DOHH2 (cell line): ENCODE measurements around the gene TULP1.

ENCODE experiments used
- H3F3A ChIP-seq: fragments of 200-600 bp; sonication (generic), shearing (Covaris generic); 2 replicates; pipeline ENCODE4 v1.6.0; 2016; ENCODE audit warnings: antibody characterized with exemption, mild to moderate bottlenecking; ENCODE audit not compliant: control insufficient read depth, insufficient read depth
- H3K27ac ChIP-seq: fragments of 200-600 bp; sonication (generic); 2 replicates; pipeline ENCODE4 v1.5.1; 2014; ENCODE audit warnings: low read depth, mild to moderate bottlenecking, low read length, moderate library complexity
- H3K27me3 ChIP-seq: fragments of 200-600 bp; sonication (generic); 2 replicates; pipeline ENCODE4 v1.6.1; 2014; ENCODE audit warnings: mild to moderate bottlenecking, low read length, mixed read lengths; ENCODE audit not compliant: control insufficient read depth
- H3K36me3 ChIP-seq: fragments of 200-600 bp; sonication (generic); 2 replicates; pipeline ENCODE4 v1.6.1; 2014; ENCODE audit warnings: mild to moderate bottlenecking, low read length, moderate library complexity, mixed read lengths; ENCODE audit not compliant: control insufficient read depth
- H3K4me1 ChIP-seq: fragments of 200-600 bp; sonication (generic); 2 replicates; pipeline ENCODE4 v1.6.1; 2014; ENCODE audit warnings: mild to moderate bottlenecking, low read length, mixed read lengths; ENCODE audit not compliant: control insufficient read depth
- H3K4me2 ChIP-seq: fragments of 200-600 bp; sonication (generic); 2 replicates; pipeline ENCODE4 v1.6.0; 2014; ENCODE audit warnings: mild to moderate bottlenecking, low read length, moderate library complexity
- H3K4me3 ChIP-seq: fragments of 200-600 bp; sonication (generic); 2 replicates; pipeline ENCODE4 v1.5.1; 2014; ENCODE audit warnings: mild to moderate bottlenecking, low read length, mixed read lengths
- H3K79me2 ChIP-seq: fragments of 200-600 bp; sonication (generic); 2 replicates; pipeline ENCODE4 v1.6.1; 2014; ENCODE audit warnings: mild to moderate bottlenecking, low read length, mixed read lengths; ENCODE audit not compliant: control insufficient read depth
- H3K9me2 ChIP-seq: fragments of 200-600 bp; sonication (generic); replicated peaks from 2 replicates; pipeline ENCODE4 v1.6.1; 2014; ENCODE audit warnings: mild to moderate bottlenecking, low read length, mixed read lengths; ENCODE audit not compliant: control insufficient read depth
- H3K9me3 ChIP-seq: fragments of 200-600 bp; sonication (generic); 2 replicates; pipeline ENCODE4 v1.6.1; 2014; ENCODE audit warnings: antibody characterized with exemption, low read length, mixed read lengths; ENCODE audit not compliant: control insufficient read depth, insufficient read depth
- H4K20me1 ChIP-seq: fragments of 200-600 bp; sonication (generic); 2 replicates; pipeline ENCODE4 v1.6.0; 2014; ENCODE audit warnings: low read depth, mild to moderate bottlenecking, antibody characterized with exemption, low read length, moderate library complexity; ENCODE audit not compliant: control insufficient read depth, insufficient read depth
- EZH2phosphoT487 ChIP-seq: fragments of 200-600 bp; sonication (generic); IDR thresholded peaks from 2 replicates; pipeline ENCODE4 v1.6.1; 2017; ENCODE audit warnings: borderline replicate concordance, mild to moderate bottlenecking, antibody characterized with exemption, low read length, moderate library complexity, mixed read lengths
- TF ChIP-seq, protein P1 (sequence below): fragments of 200-600 bp; sonication (generic); IDR thresholded peaks from one replicate; pipeline ENCODE4 v1.5.1; 2014; ENCODE audit warnings: antibody characterized with exemption, mild to moderate bottlenecking, low read depth, low read length; ENCODE audit not compliant: poor library complexity, severe bottlenecking

Gene TULP1

DNA sequence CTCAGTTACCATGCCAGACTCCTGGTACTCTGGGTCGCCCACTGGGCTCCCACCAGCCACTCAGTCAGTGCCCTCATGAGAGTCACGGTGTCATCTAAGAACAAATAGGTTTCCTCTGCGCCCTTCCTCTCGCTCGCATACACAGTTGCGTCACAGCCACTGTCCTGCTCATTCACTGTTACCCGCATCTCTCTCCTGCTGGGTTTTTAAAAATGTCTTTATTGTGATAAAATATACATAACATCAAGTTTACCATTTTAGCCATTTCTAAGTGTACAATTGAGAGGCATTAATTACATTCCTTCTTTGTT, 19.8 kb downstream of the TULP1 start:
- no peaks in the 10 kb centered on the region for H3K36me3 ChIP-seq
- H3K9me3 ChIP-seq, result no peaks in the 10 kb centered on the region
- H4K20me1 ChIP-seq, result peaks cover 5% of the 10 kb centered on the region; the same call in 1 of the 2 replicates
- H3K27me3 ChIP-seq, result peaks cover 76% of the 10 kb centered on the region
- TF ChIP-seq EZH2phosphoT487, result no peak
- TF ChIP-seq, protein P1, sequence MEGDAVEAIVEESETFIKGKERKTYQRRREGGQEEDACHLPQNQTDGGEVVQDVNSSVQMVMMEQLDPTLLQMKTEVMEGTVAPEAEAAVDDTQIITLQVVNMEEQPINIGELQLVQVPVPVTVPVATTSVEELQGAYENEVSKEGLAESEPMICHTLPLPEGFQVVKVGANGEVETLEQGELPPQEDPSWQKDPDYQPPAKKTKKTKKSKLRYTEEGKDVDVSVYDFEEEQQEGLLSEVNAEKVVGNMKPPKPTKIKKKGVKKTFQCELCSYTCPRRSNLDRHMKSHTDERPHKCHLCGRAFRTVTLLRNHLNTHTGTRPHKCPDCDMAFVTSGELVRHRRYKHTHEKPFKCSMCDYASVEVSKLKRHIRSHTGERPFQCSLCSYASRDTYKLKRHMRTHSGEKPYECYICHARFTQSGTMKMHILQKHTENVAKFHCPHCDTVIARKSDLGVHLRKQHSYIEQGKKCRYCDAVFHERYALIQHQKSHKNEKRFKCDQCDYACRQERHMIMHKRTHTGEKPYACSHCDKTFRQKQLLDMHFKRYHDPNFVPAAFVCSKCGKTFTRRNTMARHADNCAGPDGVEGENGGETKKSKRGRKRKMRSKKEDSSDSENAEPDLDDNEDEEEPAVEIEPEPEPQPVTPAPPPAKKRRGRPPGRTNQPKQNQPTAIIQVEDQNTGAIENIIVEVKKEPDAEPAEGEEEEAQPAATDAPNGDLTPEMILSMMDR, result no peak
- H3K4me2 ChIP-seq, result no peak overlapping the region
- H3K4me3 ChIP-seq, result no peak overlapping the region
- H3K79me2 ChIP-seq, result no peaks in the 10 kb centered on the region
- no peak overlapping the region for H3K27ac ChIP-seq
- peaks cover 17% of the 10 kb centered on the region for H3K4me1 ChIP-seq
- H3F3A ChIP-seq, result no peaks in the 10 kb centered on the region
- H3K9me2 ChIP-seq, result no peaks in the 10 kb centered on the region

- H3K4me1 ChIP-seq, result peaks cover 11% of the 10 kb centered on the region
Observed at GRCh38 chr6:35492258-35492973, 20.3 kb downstream of the TULP1 start.

DNA sequence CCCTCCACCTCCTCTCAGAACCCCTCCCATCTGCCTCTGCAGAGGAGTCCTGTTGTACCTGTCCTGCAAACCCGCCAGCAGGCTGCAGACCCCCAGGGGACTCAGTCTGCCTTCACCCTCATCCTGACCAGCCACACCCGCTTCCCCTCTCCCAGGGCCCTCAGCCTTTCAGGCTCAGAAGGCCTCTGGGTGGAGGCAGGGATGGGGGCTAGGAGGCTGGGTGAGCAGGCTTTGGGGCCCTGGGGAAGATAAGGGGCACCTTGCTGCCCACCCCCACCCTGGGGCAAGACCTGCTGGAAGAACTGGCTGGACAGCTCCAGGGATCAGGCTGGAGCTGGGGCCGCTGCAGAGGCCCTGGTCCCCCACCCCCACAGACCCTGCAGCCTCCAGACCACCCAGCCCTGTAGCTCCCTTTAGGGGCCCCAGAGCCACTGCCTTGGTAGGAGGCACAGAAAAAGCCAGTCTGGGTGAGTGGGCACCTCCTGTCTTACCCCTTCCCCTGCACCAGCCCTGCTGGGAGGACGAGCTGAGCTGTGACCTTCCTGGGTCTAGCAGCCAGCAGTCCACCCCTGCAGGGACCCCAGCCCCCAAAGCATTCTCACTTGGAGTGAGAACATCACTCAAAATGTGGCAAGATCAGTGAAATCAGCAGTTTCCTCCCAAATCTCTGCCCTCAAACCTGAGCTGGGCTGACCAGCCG, 21.0 kb downstream of the TULP1 start:
- H3K79me2 ChIP-seq, result no peaks in the 10 kb centered on the region
- no peaks in the 10 kb centered on the region for H3K36me3 ChIP-seq
- no peak overlapping the region for H3K27ac ChIP-seq
- no peaks in the 10 kb centered on the region for H3K9me3 ChIP-seq
- H3K9me2 ChIP-seq, result no peaks in the 10 kb centered on the region
- H3K4me2 ChIP-seq, result no peak overlapping the region
- H4K20me1 ChIP-seq, result peaks cover 5% of the 10 kb centered on the region; the same call in 1 of the 2 replicates
- peaks cover 10% of the 10 kb centered on the region for H3K4me1 ChIP-seq
- H3F3A ChIP-seq, result no peaks in the 10 kb centered on the region
- TF ChIP-seq, protein P1, result no peak
- no peak for TF ChIP-seq EZH2phosphoT487
- peaks cover 77% of the 10 kb centered on the region for H3K27me3 ChIP-seq
- no peak overlapping the region for H3K4me3 ChIP-seq

More at GRCh38 chr6:35492258-35492973, 20.3 kb downstream of the TULP1 start:
- Histone ChIP-seq H3K9me3 (no peaks in the 10 kb centered on the region), H4K20me1 (peaks cover 5% of the 10 kb centered on the region; the same call in 1 of the 2 replicates), H3K79me2 (no peaks in the 10 kb centered on the region), H3K4me2 (no peak overlapping the region), H3K36me3 (no peaks in the 10 kb centered on the region), H3F3A (no peaks in the 10 kb centered on the region), H3K9me2 (no peaks in the 10 kb centered on the region), H3K4me3 (no peak overlapping the region), H3K27me3 (peaks cover 76% of the 10 kb centered on the region), H3K27ac (no peak overlapping the region)
- TF ChIP-seq, protein P1, result no peak
- TF ChIP-seq EZH2phosphoT487, result no peak
